Tibial nerve (tissue), 4 donors: ENCODE results near the gene NRL. TPM values are rescaled to one million over a fixed set of nuclear protein-coding genes. Genes with fewer than 3 reads are reported as not detected.

Experiments used
- DNase-seq, 2 donors: peaks; one replicate each; pipeline ENCODE4 v3.0.0-alpha.2; 2019; ENCODE audit warnings: low spot score in 2 of 2
- H3K27ac ChIP-seq, 4 donors: fragments of 200-600 bp; sonication (generic) in 3 of 4; one replicate each; pipeline ENCODE4 v1.5.1; 2017 to 2019; ENCODE audit warnings: mild to moderate bottlenecking in 1 of 4
- H3K27me3 ChIP-seq, 2 donors: fragments of 200-600 bp; sonication (generic) in 1 of 2; one replicate each; pipeline versions ENCODE4 v1.5.1 to v1.6.0; 2017 to 2019
- H3K36me3 ChIP-seq, 3 donors: fragments of 200-600 bp; sonication (generic); one replicate each; pipeline ENCODE4 v1.5.1; 2018 to 2019
- H3K4me1 ChIP-seq, 4 donors: fragments of 200-600 bp; sonication (generic) in 3 of 4; one replicate each; pipeline ENCODE4 v1.5.1; 2017 to 2019
- H3K4me3 ChIP-seq, 4 donors: fragments of 200-600 bp; sonication (generic) in 3 of 4; one replicate each; pipeline ENCODE4 v1.5.1; 2017 to 2019; ENCODE audit warnings: mild to moderate bottlenecking in 1 of 4, moderate library complexity in 1 of 4
- H3K9me3 ChIP-seq, 4 donors: fragments of 200-600 bp; sonication (generic) in 3 of 4; one replicate each; pipeline ENCODE4 v1.5.1; 2017 to 2019
- EP300 ChIP-seq, 2 donors: sonication (generic); formaldehyde crosslinking; IDR thresholded peaks; one replicate each; pipeline ENCODE4 v1.6.1; 2017; ENCODE audit warnings: antibody characterized with exemption in 2 of 2, mild to moderate bottlenecking in 1 of 2
- POLR2A ChIP-seq, 2 donors: fragments of 450-650 bp; IDR thresholded peaks; one replicate each; pipeline ENCODE4 v1.6.1; 2017; ENCODE audit warnings: antibody characterized with exemption in 2 of 2, mild to moderate bottlenecking in 2 of 2, moderate library complexity in 2 of 2
- WGBS, 2 donors: methylation state at CpG; one replicate each; pipeline ENCODE4 v1.1.5; 2018; 5-methylcytosine and 5-hydroxymethylcytosine counted together
- total RNA-seq, 4 donors: library from RNA; depleted of rRNA; stranded (reverse); fragments of >200 nt; gene quantifications; one replicate each; pipeline ENCODE4 v1.1.0, GENCODE V29; 2016
- TF ChIP-seq, protein P1 (sequence below), 5 experiments: fragments of 200-600 bp in 3 of 5; fragments of 450-650 bp in 2 of 5; sonication (generic) in 3 of 5; IDR thresholded peaks; one replicate each; pipeline ENCODE4 v1.5.1; 2016 to 2019; ENCODE audit warnings: antibody characterized with exemption in 5 of 5, mild to moderate bottlenecking in 3 of 5, moderate library complexity in 2 of 5

The NRL gene
- total RNA-seq, 4 donors from 2014 or later, result 4.8 to 7.0 (median 5.9) TPM

GRCh38 chr14:24123424-24124417, 9.0 kb upstream of the NRL start:
- no peak for DNase-seq
- no peaks in the 10 kb centered on the region for H3K27me3 ChIP-seq
- TF ChIP-seq, protein P1, sequence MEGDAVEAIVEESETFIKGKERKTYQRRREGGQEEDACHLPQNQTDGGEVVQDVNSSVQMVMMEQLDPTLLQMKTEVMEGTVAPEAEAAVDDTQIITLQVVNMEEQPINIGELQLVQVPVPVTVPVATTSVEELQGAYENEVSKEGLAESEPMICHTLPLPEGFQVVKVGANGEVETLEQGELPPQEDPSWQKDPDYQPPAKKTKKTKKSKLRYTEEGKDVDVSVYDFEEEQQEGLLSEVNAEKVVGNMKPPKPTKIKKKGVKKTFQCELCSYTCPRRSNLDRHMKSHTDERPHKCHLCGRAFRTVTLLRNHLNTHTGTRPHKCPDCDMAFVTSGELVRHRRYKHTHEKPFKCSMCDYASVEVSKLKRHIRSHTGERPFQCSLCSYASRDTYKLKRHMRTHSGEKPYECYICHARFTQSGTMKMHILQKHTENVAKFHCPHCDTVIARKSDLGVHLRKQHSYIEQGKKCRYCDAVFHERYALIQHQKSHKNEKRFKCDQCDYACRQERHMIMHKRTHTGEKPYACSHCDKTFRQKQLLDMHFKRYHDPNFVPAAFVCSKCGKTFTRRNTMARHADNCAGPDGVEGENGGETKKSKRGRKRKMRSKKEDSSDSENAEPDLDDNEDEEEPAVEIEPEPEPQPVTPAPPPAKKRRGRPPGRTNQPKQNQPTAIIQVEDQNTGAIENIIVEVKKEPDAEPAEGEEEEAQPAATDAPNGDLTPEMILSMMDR (IDR thresholded peaks at IDR 0.05), result no peak
- TF ChIP-seq POLR2A (IDR thresholded peaks at IDR 0.05), result no peak
- no peak for TF ChIP-seq EP300 (IDR thresholded peaks at IDR 0.05)
- no peak overlapping the region for H3K4me3 ChIP-seq
- WGBS, 2 donors, result 87 to 92% methylated on average over 9 of the region's 9 CpGs
- H3K4me1 ChIP-seq, result no peaks in the 10 kb centered on the region
- H3K9me3 ChIP-seq, result no peaks in the 10 kb centered on the region
- H3K27ac ChIP-seq, result no peak overlapping the region
- H3K36me3 ChIP-seq, result peaks cover 3 to 60% (median 25%) of the 10 kb centered on the region in 3 donors

DNA sequence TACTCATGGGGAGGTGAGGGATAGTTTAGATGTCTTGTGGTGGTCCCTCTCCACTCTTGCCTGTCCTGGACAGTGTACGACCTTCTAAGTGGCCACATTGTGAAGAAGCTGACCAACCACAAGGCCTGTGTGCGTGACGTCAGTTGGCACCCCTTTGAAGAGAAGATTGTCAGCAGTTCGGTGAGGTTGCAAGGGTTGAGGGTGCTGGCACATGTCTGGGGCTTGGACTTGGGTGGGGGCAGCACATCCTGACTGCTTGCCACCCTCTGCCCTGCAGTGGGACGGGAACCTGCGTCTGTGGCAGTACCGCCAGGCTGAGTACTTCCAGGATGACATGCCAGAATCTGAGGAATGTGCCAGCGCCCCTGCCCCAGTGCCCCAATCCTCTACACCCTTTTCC, 8.1 kb upstream of the NRL start:
- H3K36me3 ChIP-seq, result peaks cover 3 to 68% (median 31%) of the 10 kb centered on the region in 3 donors
- DNase-seq, result no peak
- no peak overlapping the region for H3K4me3 ChIP-seq
- WGBS, 2 donors, result 87 to 90% methylated on average over 8 of the region's 8 CpGs
- no peaks in the 10 kb centered on the region for H3K9me3 ChIP-seq
- TF ChIP-seq POLR2A (IDR thresholded peaks at IDR 0.05) (no peak), EP300 (IDR thresholded peaks at IDR 0.05) (no peak)
- TF ChIP-seq, protein P1 (IDR thresholded peaks at IDR 0.05), result no peak
- no peaks in the 10 kb centered on the region for H3K4me1 ChIP-seq
- no peak overlapping the region for H3K27ac ChIP-seq
- no peaks in the 10 kb centered on the region for H3K27me3 ChIP-seq

- DNase-seq, result no peak
- H3K4me3 ChIP-seq, result no peak overlapping the region
- peaks cover 3 to 73% (median 36%) of the 10 kb centered on the region in 3 donors for H3K36me3 ChIP-seq
- H3K4me1 ChIP-seq, result no peaks in the 10 kb centered on the region
- WGBS, 2 donors, result 90 to 91% methylated on average over 4 of the region's 4 CpGs
- no peak for TF ChIP-seq EP300 (IDR thresholded peaks at IDR 0.05)
- no peaks in the 10 kb centered on the region for H3K27me3 ChIP-seq
- H3K27ac ChIP-seq, result no peak overlapping the region
- no peaks in the 10 kb centered on the region for H3K9me3 ChIP-seq
Measured at GRCh38 chr14:24122416-24122815, 7.7 kb upstream of the NRL start.

GRCh38 chr14:24121210-24121609, 6.5 kb upstream of the NRL start:
- Histone ChIP-seq H3K36me3 (peaks cover 3 to 81% (median 41%) of the 10 kb centered on the region in 3 donors), H3K9me3 (no peaks in the 10 kb centered on the region), H3K4me3 (no peak overlapping the region), H3K4me1 (peaks cover 0 to 5% (median 4%) of the 10 kb centered on the region in 4 donors), H3K27me3 (no peaks in the 10 kb centered on the region), H3K27ac (no peak overlapping the region)
- TF ChIP-seq POLR2A (IDR thresholded peaks at IDR 0.05) (no peak), EP300 (IDR thresholded peaks at IDR 0.05) (no peak)
- TF ChIP-seq, protein P1 (IDR thresholded peaks at IDR 0.05), result no peak
- DNase-seq, result no peak
- 93% methylated on average over 8 of the region's 8 CpGs for WGBS, 2 donors

DNA sequence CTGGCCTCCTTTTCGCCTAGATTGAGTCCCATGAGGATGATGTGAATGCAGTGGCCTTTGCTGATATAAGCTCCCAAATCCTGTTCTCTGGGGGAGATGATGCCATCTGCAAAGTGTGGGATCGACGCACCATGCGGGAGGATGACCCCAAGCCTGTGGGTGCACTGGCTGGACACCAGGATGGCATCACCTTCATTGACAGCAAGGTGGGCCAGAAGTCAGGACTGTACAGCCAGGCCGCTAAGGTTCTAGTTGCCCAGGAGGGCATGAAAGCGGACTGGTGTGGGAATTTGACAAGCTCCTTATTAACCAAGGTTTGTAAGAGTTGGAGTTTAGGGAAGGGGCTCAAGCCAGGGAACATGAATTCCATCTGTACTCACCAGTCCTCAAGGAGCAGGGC, 4.9 kb upstream of the NRL start:
- Histone ChIP-seq H3K4me1 (peaks cover 4 to 14% (median 11%) of the 10 kb centered on the region in 4 donors), H3K9me3 (no peaks in the 10 kb centered on the region), H3K27me3 (no peaks in the 10 kb centered on the region), H3K4me3 (no peak overlapping the region), H3K36me3 (peaks cover 3 to 81% (median 41%) of the 10 kb centered on the region in 3 donors), H3K27ac (no peak overlapping the region)
- 97% methylated on average over 6 of the region's 6 CpGs for WGBS, 2 donors
- no peak for DNase-seq
- TF ChIP-seq, protein P1 (IDR thresholded peaks at IDR 0.05), result no peak
- TF ChIP-seq EP300 (IDR thresholded peaks at IDR 0.05), result no peak
- TF ChIP-seq POLR2A (IDR thresholded peaks at IDR 0.05), result no peak
